ENCODE results near the gene SETD2. TPM values are rescaled to one million over a fixed set of nuclear protein-coding genes. Genes with fewer than 3 reads are reported as not detected.

SETD2 gene
- total and polyA plus RNA-seq, 9 of the 15 experiments (the other 6 are each of a cell fraction or from before 2014, with no cell fraction given), result 8.2 to 44.0 (median 33.6) TPM

DNA sequence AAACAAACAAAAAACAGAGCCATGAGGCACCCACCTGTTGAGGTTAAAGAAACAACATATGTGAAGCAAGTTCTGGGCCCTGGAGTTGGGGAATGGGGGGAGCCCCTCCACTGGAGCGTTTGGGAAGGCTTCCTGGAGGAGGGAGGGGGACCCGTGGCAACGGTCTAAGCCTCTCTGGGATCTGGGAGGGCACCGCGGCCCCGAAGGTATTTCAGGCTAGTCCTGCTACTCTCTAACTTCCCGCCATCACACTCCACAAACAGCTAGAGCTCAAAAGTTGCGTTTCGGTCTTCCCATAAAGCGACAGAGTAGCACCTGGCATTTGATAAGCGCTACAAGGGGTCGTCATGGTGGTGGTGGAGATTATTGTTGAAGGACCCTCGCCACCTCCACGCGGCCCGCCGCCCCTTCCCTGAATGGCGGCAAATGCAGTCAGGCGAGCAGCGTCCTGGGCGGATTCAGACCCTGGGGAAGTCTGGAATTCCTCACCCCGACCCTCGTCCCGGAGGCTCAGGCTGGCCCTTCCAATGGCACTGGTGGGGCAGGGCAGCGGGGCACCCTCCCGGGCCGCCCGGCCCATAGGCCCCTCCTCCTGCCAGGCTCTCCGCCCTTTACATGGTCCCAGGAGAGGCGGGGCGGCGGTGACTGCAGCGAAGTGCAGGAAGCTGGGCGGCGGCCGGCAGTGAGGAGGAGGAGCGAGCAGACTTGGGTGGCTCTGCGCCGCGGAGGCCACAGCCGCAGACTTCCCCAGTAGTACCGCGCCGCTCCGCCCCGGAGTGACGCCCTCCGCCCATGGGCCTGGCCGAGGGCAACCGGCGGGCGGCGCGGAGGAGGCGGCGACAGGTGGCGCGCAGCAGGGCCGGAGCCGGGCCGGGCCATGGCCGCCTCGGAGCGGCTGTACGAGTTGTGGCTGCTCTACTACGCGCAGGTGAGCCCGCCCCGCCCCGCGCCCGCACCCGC lies 184.6 kb downstream of the SETD2 start, which contains the start of gene NBEAL2 (continued):
- TF ChIP-seq, protein P1, sequence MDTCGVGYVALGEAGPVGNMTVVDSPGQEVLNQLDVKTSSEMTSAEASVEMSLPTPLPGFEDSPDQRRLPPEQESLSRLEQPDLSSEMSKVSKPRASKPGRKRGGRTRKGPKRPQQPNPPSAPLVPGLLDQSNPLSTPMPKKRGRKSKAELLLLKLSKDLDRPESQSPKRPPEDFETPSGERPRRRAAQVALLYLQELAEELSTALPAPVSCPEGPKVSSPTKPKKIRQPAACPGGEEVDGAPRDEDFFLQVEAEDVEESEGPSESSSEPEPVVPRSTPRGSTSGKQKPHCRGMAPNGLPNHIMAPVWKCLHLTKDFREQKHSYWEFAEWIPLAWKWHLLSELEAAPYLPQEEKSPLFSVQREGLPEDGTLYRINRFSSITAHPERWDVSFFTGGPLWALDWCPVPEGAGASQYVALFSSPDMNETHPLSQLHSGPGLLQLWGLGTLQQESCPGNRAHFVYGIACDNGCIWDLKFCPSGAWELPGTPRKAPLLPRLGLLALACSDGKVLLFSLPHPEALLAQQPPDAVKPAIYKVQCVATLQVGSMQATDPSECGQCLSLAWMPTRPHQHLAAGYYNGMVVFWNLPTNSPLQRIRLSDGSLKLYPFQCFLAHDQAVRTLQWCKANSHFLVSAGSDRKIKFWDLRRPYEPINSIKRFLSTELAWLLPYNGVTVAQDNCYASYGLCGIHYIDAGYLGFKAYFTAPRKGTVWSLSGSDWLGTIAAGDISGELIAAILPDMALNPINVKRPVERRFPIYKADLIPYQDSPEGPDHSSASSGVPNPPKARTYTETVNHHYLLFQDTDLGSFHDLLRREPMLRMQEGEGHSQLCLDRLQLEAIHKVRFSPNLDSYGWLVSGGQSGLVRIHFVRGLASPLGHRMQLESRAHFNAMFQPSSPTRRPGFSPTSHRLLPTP (IDR thresholded peaks at IDR 0.05; ENCODE audit: borderline replicate concordance, extremely low read depth, insufficient read length), result peak; percentile 86
- TF ChIP-seq PTTG1 (tag; IDR thresholded peaks at IDR 0.05; ENCODE audit: low read depth) (no peak), CTBP1 (IDR thresholded peaks at IDR 0.05; ENCODE audit: borderline replicate concordance) (peak; percentile 98), ZNF311 (CRISPR knock-in tag; IDR thresholded peaks at IDR 0.05) (no peak), ZNF76 (CRISPR knock-in tag; IDR thresholded peaks at IDR 0.05; ENCODE audit: borderline replicate concordance) (peak; percentile 60; the same call in 1 of the 2 replicates), MEF2D (tag; conservative IDR thresholded peaks at IDR 0.05; ENCODE audit: low read depth) (0 out of 2 replicates have a peak, but pooled peaks have one; percentile 40), CBX1 (IDR thresholded peaks at IDR 0.05; ENCODE audit: low read depth) (peak; percentile 87; the same call in 1 of the 2 replicates), ARID4B (CRISPR knock-in tag; IDR thresholded peaks at IDR 0.05) (peak; percentile 79; the same call in 1 of the 2 replicates), ZSCAN29 (IDR thresholded peaks at IDR 0.05) (no peak; the same call in 1 of the 2 replicates), ZBTB11 (CRISPR knock-in tag; IDR thresholded peaks at IDR 0.05) (no peak; a peak in 1 of 6 replicates)
- TF ChIP-seq, protein P2, sequence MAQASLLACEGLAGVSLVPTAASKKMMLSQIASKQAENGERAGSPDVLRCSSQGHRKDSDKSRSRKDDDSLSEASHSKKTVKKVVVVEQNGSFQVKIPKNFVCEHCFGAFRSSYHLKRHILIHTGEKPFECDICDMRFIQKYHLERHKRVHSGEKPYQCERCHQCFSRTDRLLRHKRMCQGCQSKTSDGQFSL (CRISPR knock-in tag; IDR thresholded peaks at IDR 0.05), result no peak; the same call in 1 of the 2 replicates
- TF ChIP-seq, protein P2 (tag; IDR thresholded peaks at IDR 0.05), result no peak
